A549 (cell line): ENCODE results near the gene SLC10A1. TPM values are rescaled to one million over a fixed set of nuclear protein-coding genes. Genes with fewer than 3 reads are reported as not detected.

Experiments
- ATAC-seq, 2 experiments: fragments of 200-7000 bp in 1 of 2; fragments of >200 bp in 1 of 2; cut with Nextera tagmentation in 1 of 2; cut with Tn5 transposase in 1 of 2; 3 replicates each; pipeline versions ENCODE4 v1.8.0 to v1.9.1; 2018 to 2020; ENCODE audit warnings: mild to moderate bottlenecking in 1 of 2, moderate library complexity in 1 of 2
- CTCF ChIA-PET: fragments of 300-600 bp; sonication (Branson Sonifier 250); formaldehyde crosslinking; extraction: SDS; loops from one replicate; lab custom pipeline; 2021; ENCODE audit warnings: antibody characterized with exemption, inconsistent platforms; lab: Yijun Ruan, JAX
- POLR2A ChIA-PET: fragments of 350-600 bp; formaldehyde crosslinking; extraction: SDS; loops from one replicate; lab custom pipeline; 2021; ENCODE audit warnings: antibody characterized with exemption, inconsistent platforms; lab: Yijun Ruan, JAX
- DNase-seq, 2 experiments: peaks; one replicate each; pipeline versions ENCODE4 v3.0.0 to v3.0.0-alpha.2; 2011 to 2016; ENCODE audit warnings: low read depth in 1 of 2, low spot score in 1 of 2
- FAIRE-seq: peaks from 2 replicates; lab custom pipeline; 2011; peaks lifted over from hg19 to GRCh38; lab: Jason Lieb, UNC
- H3K27ac ChIP-seq, 2 experiments: fragments of >200 bp; sonication (Bioruptor Twin); formaldehyde crosslinking; 3 replicates each; pipeline ENCODE4 v1.5.1; 2016 to 2017
- H3K4me1 ChIP-seq: fragments of >200 bp; sonication (Bioruptor Twin); formaldehyde crosslinking; 3 replicates; pipeline ENCODE4 v1.6.1; 2016
- H3K4me2 ChIP-seq: fragments of >200 bp; sonication (Bioruptor Twin); formaldehyde crosslinking; 3 replicates; pipeline ENCODE4 v1.6.1; 2016
- H3K4me3 ChIP-seq: fragments of >200 bp; sonication (Bioruptor Twin); formaldehyde crosslinking; 3 replicates; pipeline ENCODE4 v1.5.1; 2016
- H3K9me3 ChIP-seq: fragments of >200 bp; sonication (Bioruptor Twin); formaldehyde crosslinking; 3 replicates; pipeline ENCODE4 v1.6.1; 2016
- BHLHE40 ChIP-seq: IDR thresholded peaks from 2 replicates; pipeline ENCODE4 v1.6.1; 2012; ENCODE audit warnings: low read depth, low read length, inconsistent platforms
- CBX2 ChIP-seq: fragments of 200-600 bp; sonication (generic); IDR thresholded peaks from 2 replicates; pipeline ENCODE4 v1.6.1; 2016; ENCODE audit warnings: low read depth, mild to moderate bottlenecking, borderline replicate concordance
- CEBPB ChIP-seq, 2 experiments: fragments of >200 bp in 1 of 2; sonication (Bioruptor Twin) in 1 of 2; formaldehyde crosslinking in 1 of 2; IDR thresholded peaks; 2 replicates each; pipeline ENCODE4 v1.6.1; 2012 to 2016
- CTCF ChIP-seq: fragments of >200 bp; sonication (Bioruptor Twin); formaldehyde crosslinking; IDR thresholded peaks from 3 replicates; pipeline ENCODE4 v1.5.1; 2016
- E2F6 ChIP-seq: IDR thresholded peaks from 2 replicates; pipeline ENCODE4 v1.6.1; 2012; ENCODE audit warnings: low read depth, borderline replicate concordance
- EHMT2 ChIP-seq: fragments of 200-600 bp; sonication (generic); IDR thresholded peaks from 2 replicates; pipeline ENCODE4 v1.6.1; 2016; ENCODE audit warnings: antibody characterized with exemption, low read depth, mild to moderate bottlenecking, moderate library complexity
- FOSL2 ChIP-seq, 2 experiments: fragments of 450-650 bp in 1 of 2; fragments of >200 bp in 1 of 2; sonication (Bioruptor Twin) in 1 of 2; formaldehyde crosslinking; IDR thresholded peaks; 2 replicates each; pipeline versions ENCODE4 v1.5.0 to v1.6.1; 2016 to 2020; ENCODE audit warnings: mild to moderate bottlenecking in 1 of 2, moderate library complexity in 1 of 2
- FOXS1 ChIP-seq: fragments of 250-450 bp; sonication (Bioruptor Pico); IDR thresholded peaks from 2 replicates; pipeline ENCODE4 v1.5.0; 2020; ENCODE audit warnings: mild to moderate bottlenecking, moderate library complexity
- GATA3 ChIP-seq: IDR thresholded peaks from 2 replicates; pipeline ENCODE4 v1.6.1; 2012; ENCODE audit warnings: borderline replicate concordance
- HOXB13 ChIP-seq: fragments of 250-450 bp; sonication (Bioruptor Pico); IDR thresholded peaks from 2 replicates; pipeline ENCODE4 v1.5.0; 2020; ENCODE audit warnings: low read depth, mild to moderate bottlenecking, moderate library complexity
- HOXB5 ChIP-seq: fragments of 250-450 bp; sonication (Bioruptor Pico); IDR thresholded peaks from 2 replicates; pipeline ENCODE4 v1.5.0; 2020; ENCODE audit warnings: mild to moderate bottlenecking, moderate library complexity
- KDM5A ChIP-seq: fragments of 200-600 bp; sonication (generic); IDR thresholded peaks from 2 replicates; pipeline ENCODE4 v1.6.1; 2016; ENCODE audit warnings: antibody characterized with exemption, mild to moderate bottlenecking
- MAZ ChIP-seq: fragments of 150-350 bp; IDR thresholded peaks from 2 replicates; pipeline ENCODE4 v1.6.1; 2014; ENCODE audit warnings: antibody characterized with exemption, low read depth, low read length, borderline replicate concordance
- MYC ChIP-seq: IDR thresholded peaks from 2 replicates; pipeline ENCODE4 v1.6.1; 2012; ENCODE audit warnings: mild to moderate bottlenecking, inconsistent platforms, low read length, improper control_type of control experiment, borderline replicate concordance
- NR3C1 ChIP-seq: fragments of >200 bp; sonication (Bioruptor Twin); formaldehyde crosslinking; IDR thresholded peaks from 3 replicates; pipeline ENCODE4 v1.6.1; 2017
- PBX3 ChIP-seq: IDR thresholded peaks from 2 replicates; pipeline ENCODE4 v1.6.1; 2012
- PHF8 ChIP-seq: fragments of 200-600 bp; sonication (generic); IDR thresholded peaks from 2 replicates; pipeline ENCODE4 v1.6.1; 2016; ENCODE audit warnings: low read depth, mild to moderate bottlenecking, antibody characterized with exemption, moderate library complexity, borderline replicate concordance
- RAD21 ChIP-seq, 2 experiments: fragments of >200 bp in 1 of 2; sonication (Bioruptor Twin) in 1 of 2; formaldehyde crosslinking in 1 of 2; IDR thresholded peaks in 1 of 2; conservative IDR thresholded peaks in 1 of 2; 2 replicates in 1 of 2; 3 replicates in 1 of 2; pipeline ENCODE4 v1.6.1; 2012 to 2018; ENCODE audit warnings: inconsistent platforms in 1 of 2
- RARB ChIP-seq: fragments of 250-450 bp; sonication (Bioruptor Pico); IDR thresholded peaks from 2 replicates; pipeline ENCODE4 v1.8.0; 2021; ENCODE audit warnings: mild to moderate bottlenecking, moderate library complexity
- RFX5 ChIP-seq: fragments of 450-650 bp; IDR thresholded peaks from 2 replicates; pipeline ENCODE4 v1.7.1; 2014; ENCODE audit warnings: antibody characterized with exemption, mild to moderate bottlenecking, moderate library complexity
- SMC3 ChIP-seq: fragments of >200 bp; sonication (Bioruptor Twin); formaldehyde crosslinking; IDR thresholded peaks from 3 replicates; pipeline ENCODE4 v1.6.1; 2018; ENCODE audit warnings: inconsistent platforms
- TFCP2L1 ChIP-seq: fragments of 250-450 bp; sonication (Bioruptor Pico); IDR thresholded peaks from 2 replicates; pipeline ENCODE4 v1.5.0; 2021; ENCODE audit warnings: mild to moderate bottlenecking
- TP53 ChIP-seq: fragments of 250-450 bp; sonication (Bioruptor Pico); IDR thresholded peaks from 2 replicates; pipeline ENCODE4 v1.5.0; 2021; ENCODE audit warnings: mild to moderate bottlenecking, moderate library complexity
- ZFP36 ChIP-seq: fragments of 450-650 bp; IDR thresholded peaks from 2 replicates; pipeline ENCODE4 v1.6.1; 2014; ENCODE audit warnings: borderline replicate concordance; ENCODE audit not compliant: partially characterized antibody
- WGBS: methylation state at CpG from one replicate; pipeline ENCODE4 v1.1.6; 2017; ENCODE audit errors: missing lambda C conversion rate; 5-methylcytosine and 5-hydroxymethylcytosine counted together
- polyA plus RNA-seq, 4 experiments: library from polyadenylated mRNA; depleted of rRNA in 3 of 4; stranded (reverse); fragments of >200 nt; fragmentation: RNase III in 1 of 4; extraction: RNeasy Plus Mini Kit Qiagen cat#74134 plus additional on column Dnase treatment in 1 of 4; gene quantifications; 2 replicates in 3 of 4; 3 replicates in 1 of 4; pipeline ENCODE4 v1.2.3, GENCODE V29; 2011 to 2017

SLC10A1 gene
- polyA plus RNA-seq, 2 of the 4 experiments (the other 2 are of a cell fraction), result not detected

GRCh38 chr14:69839661-69840060, 42.6 kb upstream of the SLC10A1 start:
- no peak overlapping the region for H3K4me3 ChIP-seq
- DNase-seq (no peak), FAIRE-seq (no peak), ATAC-seq (no peak)
- ChIA-PET POLR2A (no interaction called here), CTCF (interaction anchor here (0.9 kb wide), 1 partner anchor 19 kb away, joined by 3 read pairs; no protein-coding TSS in a partner anchor)
- WGBS, result 41% methylated on average over 3 of the region's 3 CpGs
- H3K4me2 ChIP-seq, result no peak overlapping the region
- no peaks in the 10 kb centered on the region for H3K9me3 ChIP-seq
- no peaks in the 10 kb centered on the region for H3K4me1 ChIP-seq
- H3K27ac ChIP-seq, result no peak overlapping the region
- TF ChIP-seq RAD21 (conservative IDR thresholded peaks at IDR 0.05 in 1 of 2, IDR thresholded peaks at IDR 0.05 in 1 of 2), result no peak
- no peak for TF ChIP-seq FOSL2 (IDR thresholded peaks at IDR 0.05)
- no peak for TF ChIP-seq FOSL2 (CRISPR knock-in tag; IDR thresholded peaks at IDR 0.05)
- no peak for TF ChIP-seq MAZ
- TF ChIP-seq E2F6, result no peak
- TF ChIP-seq PHF8, result no peak
- TF ChIP-seq MYC, result no peak
- TF ChIP-seq GATA3, result no peak
- no peak for TF ChIP-seq PBX3
- TF ChIP-seq RARB (CRISPR knock-in tag), result no peak
- TF ChIP-seq KDM5A, result no peak

GRCh38 chr14:69838881-69839416, 41.9 kb upstream of the SLC10A1 start:
- TF ChIP-seq FOXS1 (CRISPR knock-in tag) (no peak), BHLHE40 (no peak), SMC3 (no peak), TFCP2L1 (CRISPR knock-in tag) (no peak), CEBPB (IDR thresholded peaks at IDR 0.05) (no peak), NR3C1 (no peak), FOSL2 (IDR thresholded peaks at IDR 0.05) (no peak), FOSL2 (CRISPR knock-in tag; IDR thresholded peaks at IDR 0.05) (no peak), MYC (no peak), ZFP36 (no peak), EHMT2 (no peak), RFX5 (no peak), TP53 (CRISPR knock-in tag) (no peak), CBX2 (no peak), CTCF (no peak), HOXB5 (CRISPR knock-in tag) (no peak), HOXB13 (CRISPR knock-in tag) (no peak)
- DNase-seq, result no peak
- H3K27ac ChIP-seq, result no peak overlapping the region
- H3K9me3 ChIP-seq, result no peaks in the 10 kb centered on the region
- 87% methylated on average over 3 of the region's 3 CpGs for WGBS
- peak in 1 of 2 experiments; percentile 46; a peak in 1 of 6 replicates for ATAC-seq
- ChIA-PET CTCF (interaction anchor here (0.6 kb wide), 1 partner anchor 52 kb away, joined by 3 read pairs; no protein-coding TSS in a partner anchor), POLR2A (no interaction called here)
- no peak overlapping the region for H3K4me2 ChIP-seq
- H3K4me3 ChIP-seq, result no peak overlapping the region
- H3K4me1 ChIP-seq, result no peaks in the 10 kb centered on the region
- FAIRE-seq, result no peak
